SK-N-SH (cell line): ENCODE data around the gene PRRT1. TPM values are rescaled to one million over a fixed set of nuclear protein-coding genes. Genes with fewer than 3 reads are reported as not detected.

ENCODE experiments used
- CTCF ChIA-PET: fragments of 300-600, 350-600 bp; formaldehyde crosslinking; extraction: SDS; loops from one replicate; lab custom pipeline; 2021; lab: Yijun Ruan, JAX
- POLR2A ChIA-PET: fragments of 350-600 bp; sonication (Branson Sonifier 250); formaldehyde crosslinking; extraction: SDS; loops from one replicate; lab custom pipeline; 2020; ENCODE audit warnings: antibody characterized with exemption, inconsistent platforms; lab: Yijun Ruan, JAX
- DNase-seq: peaks from one replicate; pipeline ENCODE4 v3.0.0; 2012
- H2AFZ ChIP-seq: fragments of 200-600 bp; sonication (generic); 2 replicates; pipeline ENCODE4 v1.8.1; 2016; ENCODE audit warnings: antibody characterized with exemption, mild to moderate bottlenecking, low read depth
- H3F3A ChIP-seq: fragments of 200-600 bp; sonication (generic); replicated peaks from 2 replicates; pipeline ENCODE3; 2016; ENCODE audit warnings: antibody characterized with exemption, mild to moderate bottlenecking; ENCODE audit not compliant: insufficient read depth
- H3K27ac ChIP-seq, 2 experiments: fragments of 200-500 bp in 1 of 2; fragments of 200-600 bp in 1 of 2; sonication (Bioruptor generic) in 1 of 2; sonication (generic), shearing (Covaris generic) in 1 of 2; 2 replicates each; pipeline versions ENCODE4 v1.5.1 to v1.6.1; 2014 to 2016; ENCODE audit warnings: low read depth in 2 of 2, inconsistent platforms in 1 of 2, low read length in 1 of 2, mild to moderate bottlenecking in 1 of 2, mixed read lengths in 1 of 2
- H3K27me3 ChIP-seq: fragments of 200-600 bp; sonication (generic), shearing (Covaris generic); 2 replicates; pipeline ENCODE4 v1.6.1; 2016; ENCODE audit warnings: mixed run types; ENCODE audit not compliant: insufficient read depth
- H3K36me3 ChIP-seq, 2 experiments: fragments of 200-500 bp in 1 of 2; fragments of 200-600 bp in 1 of 2; sonication (Bioruptor generic) in 1 of 2; sonication (generic) in 1 of 2; replicated peaks in 1 of 2; 2 replicates each; pipeline versions ENCODE3 to v1.5.1; 2014 to 2016; ENCODE audit warnings: low read length in 1 of 2, mild to moderate bottlenecking in 1 of 2; ENCODE audit not compliant: insufficient read depth in 2 of 2, control insufficient read depth in 1 of 2
- H3K4me1 ChIP-seq, 2 experiments: fragments of 200-500 bp in 1 of 2; fragments of 200-600 bp in 1 of 2; sonication (Bioruptor generic) in 1 of 2; sonication (generic), shearing (Covaris generic) in 1 of 2; 2 replicates each; pipeline versions ENCODE4 v1.5.1 to v1.6.1; 2014 to 2016; ENCODE audit warnings: low read depth in 1 of 2, low read length in 1 of 2, mixed run types in 1 of 2; ENCODE audit not compliant: insufficient read depth in 2 of 2, control insufficient read depth in 1 of 2
- H3K4me2 ChIP-seq: fragments of 200-600 bp; sonication (generic), shearing (Covaris generic); 2 replicates; pipeline ENCODE4 v1.6.1; 2017; ENCODE audit warnings: mixed run types
- H3K4me3 ChIP-seq, 2 experiments: fragments of 200-500 bp in 1 of 2; fragments of 200-600 bp in 1 of 2; sonication (Bioruptor generic) in 1 of 2; sonication (generic), shearing (Covaris generic) in 1 of 2; 2 replicates each; pipeline versions ENCODE4 v1.5.1 to v1.8.1; 2014 to 2016; ENCODE audit warnings: low read depth in 2 of 2, inconsistent platforms in 1 of 2, low read length in 1 of 2, mild to moderate bottlenecking in 1 of 2, mixed read lengths in 1 of 2, moderate library complexity in 1 of 2
- H3K79me2 ChIP-seq: fragments of 200-600 bp; sonication (generic); 2 replicates; pipeline ENCODE4 v1.8.1; 2017; ENCODE audit warnings: mild to moderate bottlenecking; ENCODE audit not compliant: insufficient read depth
- H3K9ac ChIP-seq: fragments of 200-600 bp; sonication (generic); 2 replicates; pipeline ENCODE4 v1.6.1; 2017; ENCODE audit warnings: mixed run types
- H3K9me2 ChIP-seq: fragments of 200-600 bp; sonication (generic); 2 replicates; pipeline ENCODE4 v1.6.1; 2017; ENCODE audit warnings: mixed run types
- H3K9me3 ChIP-seq: fragments of 200-600 bp; sonication (generic); 2 replicates; pipeline ENCODE4 v1.6.1; 2017; ENCODE audit warnings: mixed run types, mild to moderate bottlenecking, moderate library complexity
- H4K20me1 ChIP-seq: fragments of 200-600 bp; sonication (generic); 2 replicates; pipeline ENCODE4 v1.6.1; 2017; ENCODE audit warnings: mild to moderate bottlenecking, mixed run types; ENCODE audit not compliant: insufficient read depth
- CTCF ChIP-seq: fragments of 200-600 bp; sonication (generic); IDR thresholded peaks from 2 replicates; pipeline ENCODE4 v1.6.1; 2017; ENCODE audit warnings: antibody characterized with exemption, mild to moderate bottlenecking, moderate library complexity
- ELF1 ChIP-seq: IDR thresholded peaks from 2 replicates; pipeline ENCODE4 v1.4.0; 2012
- EP300 ChIP-seq, 2 experiments: IDR thresholded peaks; 2 replicates each; pipeline versions ENCODE4 v1.4.0 to v1.6.1; 2012; ENCODE audit warnings: borderline replicate concordance in 1 of 2, low read depth in 1 of 2, low read length in 1 of 2
- FOSL2 ChIP-seq: IDR thresholded peaks from 2 replicates; pipeline ENCODE4 v1.4.0; 2012; ENCODE audit warnings: low read depth, mild to moderate bottlenecking, moderate library complexity, borderline replicate concordance
- FOXM1 ChIP-seq: IDR thresholded peaks from 2 replicates; pipeline ENCODE4 v1.4.0; 2012; ENCODE audit warnings: low read depth, mild to moderate bottlenecking
- NRF1 ChIP-seq: IDR thresholded peaks from 2 replicates; pipeline ENCODE4 v1.6.1; 2012; ENCODE audit warnings: low read depth, mild to moderate bottlenecking, low read length
- RXRA ChIP-seq: IDR thresholded peaks from 2 replicates; pipeline ENCODE4 v1.4.0; 2012; ENCODE audit warnings: low read depth, mild to moderate bottlenecking, borderline replicate concordance
- SMC3 ChIP-seq: IDR thresholded peaks from 2 replicates; pipeline ENCODE4 v1.6.1; 2012; ENCODE audit warnings: low read depth, low read length, improper control_type of control experiment
- ZBTB33 ChIP-seq: IDR thresholded peaks from 2 replicates; pipeline ENCODE4 v1.4.0; 2012; ENCODE audit warnings: low read depth, borderline replicate concordance
- WGBS: methylation state at CpG from one replicate; pipeline ENCODE4 v1.1.6; 2017; ENCODE audit warnings: low lambda C conversion rate; 5-methylcytosine and 5-hydroxymethylcytosine counted together
- polyA plus RNA-seq, 3 experiments: library from polyadenylated mRNA; depleted of rRNA; stranded (reverse); fragments of >200 nt; gene quantifications; 2 replicates each; pipeline ENCODE4 v1.2.3, GENCODE V29; 2012
- TF ChIP-seq, protein P1 (sequence below): fragments of 150-350 bp; IDR thresholded peaks from 2 replicates; pipeline ENCODE4 v1.6.1; 2017; ENCODE audit warnings: antibody characterized with exemption, low read length, low read depth, borderline replicate concordance

PRRT1 gene
- polyA plus RNA-seq, 1 of the 3 experiments (the other 2 are of a cell fraction) = 1.5 TPM

DNA sequence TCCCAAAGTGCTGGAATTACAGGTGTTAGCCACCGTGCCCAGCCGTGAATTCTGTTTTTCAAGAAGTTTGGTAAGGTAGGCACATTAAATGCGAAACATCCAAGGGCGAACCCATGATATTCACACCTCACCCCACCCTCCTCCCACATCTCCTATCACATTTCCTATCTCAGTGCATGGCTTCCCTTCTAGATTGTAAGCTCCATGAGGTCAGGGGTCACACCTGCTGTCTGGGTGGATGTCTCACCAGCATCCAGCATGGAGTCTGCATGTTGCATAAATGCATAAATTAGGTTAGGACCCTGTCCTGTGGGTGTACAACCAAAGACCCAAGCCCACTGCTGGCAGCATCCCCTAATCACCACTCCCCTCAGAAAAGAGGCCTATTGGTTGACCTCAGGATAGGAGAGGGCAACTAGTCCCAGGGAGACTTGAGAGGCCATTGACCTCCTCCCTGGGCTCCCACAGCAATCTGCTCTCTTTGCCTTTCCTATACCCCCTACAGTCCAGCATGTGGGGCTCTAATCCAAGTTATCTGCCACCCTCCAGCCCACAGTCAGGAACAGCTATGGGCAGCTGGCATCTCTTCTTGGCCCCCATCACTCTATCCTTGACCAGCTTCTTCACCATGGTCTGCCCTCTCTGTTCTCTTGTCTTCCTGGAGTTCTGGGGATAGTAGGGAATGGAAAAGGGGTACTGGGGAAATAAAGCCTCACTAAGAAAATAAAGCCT lies 4.2 kb downstream of the PRRT1 start:
- ChIA-PET POLR2A (no interaction called here), CTCF (no interaction called here)
- TF ChIP-seq FOSL2 (no peak), SMC3 (no peak), EP300 (IDR thresholded peaks at IDR 0.05; ENCODE audit: borderline replicate concordance in 1 of 2, low read depth in 1 of 2, low read length in 1 of 2) (no peak), ZBTB33 (no peak), FOXM1 (no peak), ELF1 (no peak), CTCF (no peak)
- TF ChIP-seq, protein P1, sequence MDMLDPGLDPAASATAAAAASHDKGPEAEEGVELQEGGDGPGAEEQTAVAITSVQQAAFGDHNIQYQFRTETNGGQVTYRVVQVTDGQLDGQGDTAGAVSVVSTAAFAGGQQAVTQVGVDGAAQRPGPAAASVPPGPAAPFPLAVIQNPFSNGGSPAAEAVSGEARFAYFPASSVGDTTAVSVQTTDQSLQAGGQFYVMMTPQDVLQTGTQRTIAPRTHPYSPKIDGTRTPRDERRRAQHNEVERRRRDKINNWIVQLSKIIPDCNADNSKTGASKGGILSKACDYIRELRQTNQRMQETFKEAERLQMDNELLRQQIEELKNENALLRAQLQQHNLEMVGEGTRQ = no peak
- no peak for DNase-seq
- Histone ChIP-seq H3K27ac (no peak overlapping the region), H3K27me3 (no peaks in the 10 kb centered on the region), H4K20me1 (no peaks in the 10 kb centered on the region), H2AFZ (no peak overlapping the region), H3K4me1 (peaks cover 6 to 12% of the 10 kb centered on the region in 2 experiments; a peak in 3 of 4 replicates), H3K9me2 (no peaks in the 10 kb centered on the region), H3K9ac (no peak overlapping the region), H3K9me3 (no peaks in the 10 kb centered on the region), H3K4me3 (no peak overlapping the region), H3K79me2 (no peaks in the 10 kb centered on the region), H3F3A (peaks cover 3% of the 10 kb centered on the region), H3K36me3 (no peaks in the 10 kb centered on the region), H3K4me2 (no peak overlapping the region)
- WGBS = 100% methylated on average over 4 of the region's 4 CpGs

DNA sequence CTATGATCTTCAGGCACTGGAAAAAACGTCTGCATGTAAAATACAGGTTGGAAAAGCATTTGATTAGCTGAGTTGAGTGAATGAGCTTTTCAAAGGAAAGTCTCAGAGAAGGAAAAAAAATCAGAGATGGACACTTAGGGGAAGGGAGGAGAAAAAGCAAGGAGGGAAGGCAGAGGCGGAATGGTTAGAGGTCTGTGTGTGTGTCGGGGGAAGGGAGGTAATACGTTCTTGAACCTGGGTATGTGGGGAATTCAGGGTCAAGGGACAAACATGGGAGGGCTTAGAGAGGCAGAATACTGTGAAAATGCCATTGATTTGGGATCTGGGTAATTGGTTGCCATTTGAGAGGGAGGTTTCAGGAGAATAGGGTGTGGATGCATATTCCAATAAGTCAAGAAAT lies 5.1 kb downstream of the PRRT1 start:
- no peaks in the 10 kb centered on the region for H3K9me3 ChIP-seq
- no peak overlapping the region for H2AFZ ChIP-seq
- POLR2A ChIA-PET = no interaction called here

More for the DNA sequence above, 5.1 kb downstream of the PRRT1 start:
- H3K9ac ChIP-seq = no peak overlapping the region
- WGBS = 65% methylated on average over 4 of the region's 4 CpGs
- no peaks in the 10 kb centered on the region for H3K79me2 ChIP-seq
- CTCF ChIA-PET = interaction anchor here (0.6 kb wide), 1 partner anchor 654 kb away, joined by 4 read pairs; no protein-coding TSS in a partner anchor
- H3K4me2 ChIP-seq = no peak overlapping the region
- H3K27me3 ChIP-seq = no peaks in the 10 kb centered on the region
- H3K4me3 ChIP-seq = no peak overlapping the region
- no peaks in the 10 kb centered on the region for H3K36me3 ChIP-seq
- H3F3A ChIP-seq = no peaks in the 10 kb centered on the region
- no peak for DNase-seq
- peaks cover 0 to 5% of the 10 kb centered on the region in 2 experiments; a peak in 1 of 4 replicates for H3K4me1 ChIP-seq
- no peak overlapping the region for H3K27ac ChIP-seq
- H4K20me1 ChIP-seq = no peaks in the 10 kb centered on the region
- H3K9me2 ChIP-seq = no peaks in the 10 kb centered on the region
- TF ChIP-seq NRF1 (no peak), RXRA (no peak), EP300 (IDR thresholded peaks at IDR 0.05; ENCODE audit: borderline replicate concordance in 1 of 2, low read depth in 1 of 2, low read length in 1 of 2) (no peak), FOSL2 (no peak)
- TF ChIP-seq, all 33 proteins: peak for 0
